Neural cell (in vitro differentiated cells): ENCODE results near the gene FGD3. TPM values are rescaled to one million over a fixed set of nuclear protein-coding genes. Genes with fewer than 3 reads are reported as not detected.

ENCODE experiments used
- H2AFZ ChIP-seq: fragments of 200-600, 300-800 bp; sonication (generic), shearing (Covaris generic); 2 replicates; pipeline ENCODE4 v1.6.0; 2014; ENCODE audit warnings: low read depth, mild to moderate bottlenecking, antibody characterized with exemption, low read length, moderate library complexity
- H3F3A ChIP-seq: fragments of 200-600 bp; shearing (Covaris generic); 2 replicates; pipeline ENCODE4 v1.6.1; 2016; ENCODE audit warnings: mild to moderate bottlenecking, moderate library complexity, mixed read lengths, antibody characterized with exemption, low read length; ENCODE audit not compliant: insufficient read depth, poor library complexity, severe bottlenecking
- H3K27ac ChIP-seq: fragments of 200-600, 300-800 bp; sonication (generic), shearing (Covaris generic); 2 replicates; pipeline ENCODE4 v1.5.1; 2014; ENCODE audit warnings: mild to moderate bottlenecking, low read length, moderate library complexity
- H3K27me3 ChIP-seq: fragments of 300-800, 200-600 bp; sonication (generic), shearing (Covaris generic); 2 replicates; pipeline ENCODE4 v1.6.0; 2014; ENCODE audit warnings: mild to moderate bottlenecking, low read depth, low read length, moderate library complexity; ENCODE audit not compliant: insufficient read depth
- H3K36me3 ChIP-seq: fragments of 300-800, 200-600 bp; sonication (generic), shearing (Covaris generic); 2 replicates; pipeline ENCODE4 v1.5.1; 2014; ENCODE audit warnings: mild to moderate bottlenecking, antibody characterized with exemption, low read length, moderate library complexity; ENCODE audit not compliant: insufficient read depth
- H3K4me2 ChIP-seq: fragments of 300-800, 200-600 bp; sonication (generic), shearing (Covaris generic); 2 replicates; pipeline ENCODE4 v1.6.0; 2014; ENCODE audit warnings: mild to moderate bottlenecking, low read length
- H3K4me3 ChIP-seq: fragments of 300-800, 200-600 bp; sonication (generic), shearing (Covaris generic); 2 replicates; pipeline ENCODE4 v1.5.1; 2014; ENCODE audit warnings: mild to moderate bottlenecking, low read length, moderate library complexity
- H3K79me2 ChIP-seq: fragments of 200-600 bp; shearing (Covaris generic); replicated peaks from 2 replicates; pipeline ENCODE4 v1.6.0; 2014; ENCODE audit warnings: mild to moderate bottlenecking, low read length, moderate library complexity; ENCODE audit not compliant: insufficient read depth
- H3K9ac ChIP-seq: fragments of 300-800, 200-600 bp; sonication (generic), shearing (Covaris generic); 2 replicates; pipeline ENCODE4 v1.6.1; 2016; ENCODE audit warnings: mild to moderate bottlenecking, low read length, mixed read lengths
- H3K9me2 ChIP-seq: fragments of 200-600 bp; shearing (Covaris generic); 2 replicates; pipeline ENCODE4 v1.6.1; 2016; ENCODE audit warnings: mild to moderate bottlenecking, low read length, mixed read lengths; ENCODE audit not compliant: insufficient read depth
- H3K9me3 ChIP-seq: fragments of 200-600, 300-800 bp; sonication (generic), shearing (Covaris generic); 2 replicates; pipeline ENCODE4 v1.6.1; 2016; ENCODE audit warnings: mild to moderate bottlenecking, mixed run types, low read length, moderate library complexity, mixed read lengths
- H4K20me1 ChIP-seq: fragments of 200-600 bp; shearing (Covaris generic); 2 replicates; pipeline ENCODE4 v1.6.1; 2016; ENCODE audit warnings: mild to moderate bottlenecking, mixed run types; ENCODE audit not compliant: insufficient read depth
- CTCF ChIP-seq: fragments of 450-650 bp; IDR thresholded peaks from 2 replicates; pipeline ENCODE4 v1.5.1; 2014; ENCODE audit warnings: antibody characterized with exemption, mild to moderate bottlenecking, moderate library complexity; ENCODE audit not compliant: poor library complexity, severe bottlenecking
- EP300 ChIP-seq: fragments of 450-650 bp; conservative IDR thresholded peaks from 2 replicates; pipeline ENCODE4 v1.6.1; 2014; ENCODE audit warnings: antibody characterized with exemption, mild to moderate bottlenecking, moderate library complexity; ENCODE audit not compliant: poor library complexity, severe bottlenecking
- EZH2 ChIP-seq: fragments of 200-600, 300-800 bp; shearing (Covaris generic), sonication (generic); IDR thresholded peaks from 2 replicates; pipeline ENCODE4 v1.6.1; 2014; ENCODE audit warnings: antibody characterized with exemption, low read length, borderline replicate concordance, mild to moderate bottlenecking; ENCODE audit not compliant: insufficient read depth, poor library complexity, severe bottlenecking
- MXI1 ChIP-seq: fragments of 450-650 bp; conservative IDR thresholded peaks from 2 replicates; pipeline ENCODE4 v1.6.1; 2014; ENCODE audit warnings: antibody characterized with exemption, mild to moderate bottlenecking; ENCODE audit not compliant: poor library complexity, severe bottlenecking
- POLR2AphosphoS5 ChIP-seq: IDR thresholded peaks from 2 replicates; pipeline ENCODE4 v1.6.1; 2012
- RAD21 ChIP-seq: fragments of 450-650 bp; conservative IDR thresholded peaks from 2 replicates; pipeline ENCODE4 v1.6.1; 2014; ENCODE audit warnings: antibody characterized with exemption, mild to moderate bottlenecking, moderate library complexity
- SMC3 ChIP-seq: fragments of 450-650 bp; conservative IDR thresholded peaks from 2 replicates; pipeline ENCODE4 v1.6.1; 2014; ENCODE audit warnings: antibody characterized with exemption, mild to moderate bottlenecking, moderate library complexity; ENCODE audit not compliant: poor library complexity
- TAF1 ChIP-seq: IDR thresholded peaks from 2 replicates; pipeline ENCODE4 v1.6.1; 2012; ENCODE audit warnings: low read depth
- polyA plus RNA-seq: library from polyadenylated mRNA; depleted of rRNA; stranded (reverse); fragments of >200 nt; gene quantifications from 2 replicates; pipeline ENCODE4 v1.2.3, GENCODE V29; 2014
- TF ChIP-seq, protein P1 (sequence below): IDR thresholded peaks from 2 replicates; pipeline ENCODE4 v1.6.1; 2012; ENCODE audit warnings: borderline replicate concordance

Gene FGD3
- polyA plus RNA-seq, 1 donor from 2014 or later, result 8.3 TPM

DNA sequence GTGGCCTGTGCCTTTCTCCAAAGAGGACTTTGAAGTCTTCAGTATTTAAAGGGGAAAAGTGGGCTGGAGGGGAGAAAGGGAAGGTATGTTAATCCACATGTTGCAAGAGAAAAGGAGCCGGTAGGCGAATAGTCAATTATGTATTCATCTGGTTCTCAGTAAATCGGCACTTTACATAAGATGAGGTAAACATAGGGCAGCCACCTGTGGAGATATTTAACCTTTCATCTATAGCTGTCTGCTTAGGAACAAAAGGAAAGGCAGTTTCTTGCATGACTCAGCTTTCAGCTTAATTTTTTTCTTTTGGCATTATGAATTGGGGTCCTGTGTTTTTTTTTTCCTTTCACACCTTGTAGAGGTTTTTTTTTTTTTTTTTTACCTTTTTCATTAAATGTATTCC lies 42.2 kb downstream of the FGD3 start:
- TF ChIP-seq MXI1, result no peak
- no peak for TF ChIP-seq SMC3
- no peak for TF ChIP-seq EP300
- no peak for TF ChIP-seq RAD21
- no peak for TF ChIP-seq CTCF
- TF ChIP-seq, protein P1, sequence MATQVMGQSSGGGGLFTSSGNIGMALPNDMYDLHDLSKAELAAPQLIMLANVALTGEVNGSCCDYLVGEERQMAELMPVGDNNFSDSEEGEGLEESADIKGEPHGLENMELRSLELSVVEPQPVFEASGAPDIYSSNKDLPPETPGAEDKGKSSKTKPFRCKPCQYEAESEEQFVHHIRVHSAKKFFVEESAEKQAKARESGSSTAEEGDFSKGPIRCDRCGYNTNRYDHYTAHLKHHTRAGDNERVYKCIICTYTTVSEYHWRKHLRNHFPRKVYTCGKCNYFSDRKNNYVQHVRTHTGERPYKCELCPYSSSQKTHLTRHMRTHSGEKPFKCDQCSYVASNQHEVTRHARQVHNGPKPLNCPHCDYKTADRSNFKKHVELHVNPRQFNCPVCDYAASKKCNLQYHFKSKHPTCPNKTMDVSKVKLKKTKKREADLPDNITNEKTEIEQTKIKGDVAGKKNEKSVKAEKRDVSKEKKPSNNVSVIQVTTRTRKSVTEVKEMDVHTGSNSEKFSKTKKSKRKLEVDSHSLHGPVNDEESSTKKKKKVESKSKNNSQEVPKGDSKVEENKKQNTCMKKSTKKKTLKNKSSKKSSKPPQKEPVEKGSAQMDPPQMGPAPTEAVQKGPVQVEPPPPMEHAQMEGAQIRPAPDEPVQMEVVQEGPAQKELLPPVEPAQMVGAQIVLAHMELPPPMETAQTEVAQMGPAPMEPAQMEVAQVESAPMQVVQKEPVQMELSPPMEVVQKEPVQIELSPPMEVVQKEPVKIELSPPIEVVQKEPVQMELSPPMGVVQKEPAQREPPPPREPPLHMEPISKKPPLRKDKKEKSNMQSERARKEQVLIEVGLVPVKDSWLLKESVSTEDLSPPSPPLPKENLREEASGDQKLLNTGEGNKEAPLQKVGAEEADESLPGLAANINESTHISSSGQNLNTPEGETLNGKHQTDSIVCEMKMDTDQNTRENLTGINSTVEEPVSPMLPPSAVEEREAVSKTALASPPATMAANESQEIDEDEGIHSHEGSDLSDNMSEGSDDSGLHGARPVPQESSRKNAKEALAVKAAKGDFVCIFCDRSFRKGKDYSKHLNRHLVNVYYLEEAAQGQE, result no peak
- TF ChIP-seq TAF1, result no peak
- TF ChIP-seq EZH2, result no peak
- TF ChIP-seq POLR2AphosphoS5, result no peak
- no peaks in the 10 kb centered on the region for H3K27me3 ChIP-seq
- H3K79me2 ChIP-seq, result no peaks in the 10 kb centered on the region
- no peaks in the 10 kb centered on the region for H3F3A ChIP-seq
- H3K9ac ChIP-seq, result no peak overlapping the region
- no peak overlapping the region for H3K27ac ChIP-seq
- H3K4me3 ChIP-seq, result no peak overlapping the region
- no peaks in the 10 kb centered on the region for H3K9me2 ChIP-seq
- H3K36me3 ChIP-seq, result no peaks in the 10 kb centered on the region
- H3K9me3 ChIP-seq, result no peaks in the 10 kb centered on the region
- no peak overlapping the region for H3K4me2 ChIP-seq
- H4K20me1 ChIP-seq, result no peaks in the 10 kb centered on the region
- no peak overlapping the region for H2AFZ ChIP-seq

DNA sequence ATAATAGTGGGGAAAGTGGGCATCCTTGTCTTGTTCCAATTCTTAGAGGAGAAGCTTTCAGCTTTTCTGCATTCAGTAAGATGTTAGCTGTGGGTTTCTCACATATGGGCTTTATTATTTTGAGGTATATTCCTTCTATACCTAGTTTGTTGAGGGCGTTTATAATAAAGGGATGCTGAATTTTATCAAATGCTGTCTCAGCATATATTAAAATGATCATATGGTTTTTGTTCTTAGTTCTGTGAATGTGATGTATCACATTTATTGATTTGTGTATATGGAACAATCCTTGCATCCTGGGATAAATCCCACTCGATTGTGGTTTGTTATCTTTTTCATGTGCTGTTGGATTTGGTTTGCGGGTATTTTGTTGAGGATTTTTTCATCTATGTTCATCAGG lies 43.1 kb downstream of the FGD3 start:
- Histone ChIP-seq H3K27ac (no peak overlapping the region), H3K9me3 (no peaks in the 10 kb centered on the region)
- TF ChIP-seq MXI1 (no peak), EZH2 (no peak)

DNA sequence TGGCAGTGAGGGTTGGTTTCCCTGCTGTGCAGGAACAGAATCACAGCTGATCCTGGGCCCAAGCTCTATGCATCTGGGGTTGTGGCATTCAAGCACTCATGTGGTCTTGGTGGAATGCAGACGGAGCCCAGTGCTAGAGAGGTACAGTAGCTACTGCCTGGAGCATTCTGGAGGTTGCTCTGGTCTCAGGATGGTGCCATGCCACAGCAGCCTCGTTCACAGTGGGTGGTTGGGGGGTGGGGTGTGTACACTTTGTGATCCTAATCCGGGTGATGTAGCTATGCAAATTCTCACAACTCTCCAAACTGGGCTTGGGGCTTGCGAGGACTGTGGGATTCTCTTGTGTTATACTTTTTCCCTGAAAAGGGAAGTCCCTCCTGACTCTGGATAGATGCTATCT lies 45.2 kb downstream of the FGD3 start:
- no peak for TF ChIP-seq POLR2AphosphoS5
- TF ChIP-seq CTCF, result no peak
- no peak for TF ChIP-seq TAF1
- no peak for TF ChIP-seq EP300
- TF ChIP-seq SMC3, result no peak
- TF ChIP-seq EZH2, result no peak
- TF ChIP-seq, protein P1, result no peak
- no peak for TF ChIP-seq RAD21
- no peak for TF ChIP-seq MXI1
- Histone ChIP-seq H3K27me3 (no peaks in the 10 kb centered on the region), H3K9ac (no peak overlapping the region), H3K36me3 (no peaks in the 10 kb centered on the region), H3K79me2 (no peaks in the 10 kb centered on the region), H4K20me1 (no peaks in the 10 kb centered on the region), H3K27ac (no peak overlapping the region), H3K4me2 (no peak overlapping the region), H3K4me3 (no peak overlapping the region), H3K9me3 (no peaks in the 10 kb centered on the region), H3F3A (no peaks in the 10 kb centered on the region), H2AFZ (no peak overlapping the region), H3K9me2 (no peaks in the 10 kb centered on the region)

More for the DNA sequence above, 43.1 kb downstream of the FGD3 start:
- Histone ChIP-seq H3K79me2 (no peaks in the 10 kb centered on the region), H3K4me3 (no peak overlapping the region), H3K4me2 (no peak overlapping the region), H4K20me1 (no peaks in the 10 kb centered on the region), H3K36me3 (no peaks in the 10 kb centered on the region), H3K27me3 (no peaks in the 10 kb centered on the region), H3F3A (no peaks in the 10 kb centered on the region), H3K9me2 (no peaks in the 10 kb centered on the region), H3K9ac (no peak overlapping the region), H2AFZ (no peak overlapping the region)
